Measurements from ENCODE around the gene CNOT6L. TPM values are rescaled to one million over a fixed set of nuclear protein-coding genes. Genes with fewer than 3 reads are reported as not detected.

The CNOT6L gene
- total and polyA plus RNA-seq, 2 of the 13 experiments (the other 11 are each of a cell fraction or from before 2014, with no cell fraction given) = 7.9 to 13.5 TPM

DNA sequence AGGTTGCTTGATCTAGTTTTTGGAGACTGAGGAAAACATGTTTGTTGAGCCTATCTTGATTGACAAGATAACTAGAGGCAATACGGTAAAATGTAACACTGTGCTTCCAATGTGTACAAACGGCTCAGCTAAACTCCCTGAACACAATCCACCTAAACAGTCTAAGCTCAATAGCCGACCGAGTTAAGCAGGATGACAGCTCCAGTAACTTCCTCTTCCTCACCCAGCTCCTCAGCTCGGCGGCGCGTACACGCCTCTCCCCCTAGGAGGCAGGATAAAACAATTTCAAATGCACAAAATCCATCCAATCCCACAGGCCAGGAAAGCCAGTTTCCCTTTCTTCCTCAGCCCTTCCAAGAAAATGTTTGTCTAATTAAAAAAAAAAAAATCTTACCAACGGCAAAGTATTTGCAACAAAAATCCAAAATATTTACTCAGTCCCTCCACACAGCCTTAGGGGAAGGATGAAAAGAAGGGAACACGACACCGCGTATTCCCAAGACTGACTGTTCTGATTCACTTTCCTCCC lies 1.0 kb downstream of the CNOT6L start (continued):
- no peak for TF ChIP-seq SRF (IDR thresholded peaks at IDR 0.05; ENCODE audit: low read depth, low read length)
- TF ChIP-seq, protein P1, sequence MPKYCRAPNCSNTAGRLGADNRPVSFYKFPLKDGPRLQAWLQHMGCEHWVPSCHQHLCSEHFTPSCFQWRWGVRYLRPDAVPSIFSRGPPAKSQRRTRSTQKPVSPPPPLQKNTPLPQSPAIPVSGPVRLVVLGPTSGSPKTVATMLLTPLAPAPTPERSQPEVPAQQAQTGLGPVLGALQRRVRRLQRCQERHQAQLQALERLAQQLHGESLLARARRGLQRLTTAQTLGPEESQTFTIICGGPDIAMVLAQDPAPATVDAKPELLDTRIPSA (CRISPR knock-in tag; IDR thresholded peaks at IDR 0.05; ENCODE audit: borderline replicate concordance) = no peak
- TF ChIP-seq ZNF766 (CRISPR knock-in tag; IDR thresholded peaks at IDR 0.05; ENCODE audit: borderline replicate concordance) = no peak
- no peak for TF ChIP-seq JUND (CRISPR knock-in tag; IDR thresholded peaks at IDR 0.05)
- TF ChIP-seq MAFF (IDR thresholded peaks at IDR 0.05; ENCODE audit: low read depth, low read length) = no peak
- peak; percentile 27; the same call in 1 of the 2 replicates for TF ChIP-seq ZNF772 (CRISPR knock-in tag; IDR thresholded peaks at IDR 0.05)
- TF ChIP-seq ZNF10 (CRISPR knock-in tag; IDR thresholded peaks at IDR 0.05; ENCODE audit: borderline replicate concordance, low read depth) = no peak
- no peak for TF ChIP-seq SATB2 (CRISPR knock-in tag; IDR thresholded peaks at IDR 0.05)
- TF ChIP-seq POGZ (CRISPR knock-in tag; IDR thresholded peaks at IDR 0.05) = no peak
- TF ChIP-seq SMC3 (IDR thresholded peaks at IDR 0.05; ENCODE audit: low read length) = peak; percentile 2; the same call in 1 of the 2 replicates
- no peak for TF ChIP-seq NFRKB (IDR thresholded peaks at IDR 0.05)
- TF ChIP-seq ZNF253 (CRISPR knock-in tag; IDR thresholded peaks at IDR 0.05; ENCODE audit: borderline replicate concordance) = no peak
- no peak for TF ChIP-seq TARDBP (CRISPR knock-in tag; IDR thresholded peaks at IDR 0.05)
- TF ChIP-seq, protein P2, sequence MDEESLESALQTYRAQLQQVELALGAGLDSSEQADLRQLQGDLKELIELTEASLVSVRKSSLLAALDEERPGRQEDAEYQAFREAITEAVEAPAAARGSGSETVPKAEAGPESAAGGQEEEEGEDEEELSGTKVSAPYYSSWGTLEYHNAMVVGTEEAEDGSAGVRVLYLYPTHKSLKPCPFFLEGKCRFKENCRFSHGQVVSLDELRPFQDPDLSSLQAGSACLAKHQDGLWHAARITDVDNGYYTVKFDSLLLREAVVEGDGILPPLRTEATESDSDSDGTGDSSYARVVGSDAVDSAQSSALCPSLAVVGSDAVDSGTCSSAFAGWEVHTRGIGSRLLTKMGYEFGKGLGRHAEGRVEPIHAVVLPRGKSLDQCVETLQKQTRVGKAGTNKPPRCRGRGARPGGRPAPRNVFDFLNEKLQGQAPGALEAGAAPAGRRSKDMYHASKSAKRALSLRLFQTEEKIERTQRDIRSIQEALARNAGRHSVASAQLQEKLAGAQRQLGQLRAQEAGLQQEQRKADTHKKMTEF (CRISPR knock-in tag; IDR thresholded peaks at IDR 0.05) = peak; percentile 12; the same call in 1 of the 2 replicates
- TF ChIP-seq, protein P3, sequence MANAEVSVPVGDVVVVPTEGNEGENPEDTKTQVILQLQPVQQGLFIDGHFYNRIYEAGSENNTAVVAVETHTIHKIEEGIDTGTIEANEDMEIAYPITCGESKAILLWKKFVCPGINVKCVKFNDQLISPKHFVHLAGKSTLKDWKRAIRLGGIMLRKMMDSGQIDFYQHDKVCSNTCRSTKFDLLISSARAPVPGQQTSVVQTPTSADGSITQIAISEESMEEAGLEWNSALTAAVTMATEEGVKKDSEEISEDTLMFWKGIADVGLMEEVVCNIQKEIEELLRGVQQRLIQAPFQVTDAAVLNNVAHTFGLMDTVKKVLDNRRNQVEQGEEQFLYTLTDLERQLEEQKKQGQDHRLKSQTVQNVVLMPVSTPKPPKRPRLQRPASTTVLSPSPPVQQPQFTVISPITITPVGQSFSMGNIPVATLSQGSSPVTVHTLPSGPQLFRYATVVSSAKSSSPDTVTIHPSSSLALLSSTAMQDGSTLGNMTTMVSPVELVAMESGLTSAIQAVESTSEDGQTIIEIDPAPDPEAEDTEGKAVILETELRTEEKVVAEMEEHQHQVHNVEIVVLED (CRISPR knock-in tag; IDR thresholded peaks at IDR 0.05; ENCODE audit: borderline replicate concordance) = peak; percentile 51
- no peak for TF ChIP-seq JDP2 (CRISPR knock-in tag; IDR thresholded peaks at IDR 0.05; ENCODE audit: borderline replicate concordance)
- TF ChIP-seq, protein P4, sequence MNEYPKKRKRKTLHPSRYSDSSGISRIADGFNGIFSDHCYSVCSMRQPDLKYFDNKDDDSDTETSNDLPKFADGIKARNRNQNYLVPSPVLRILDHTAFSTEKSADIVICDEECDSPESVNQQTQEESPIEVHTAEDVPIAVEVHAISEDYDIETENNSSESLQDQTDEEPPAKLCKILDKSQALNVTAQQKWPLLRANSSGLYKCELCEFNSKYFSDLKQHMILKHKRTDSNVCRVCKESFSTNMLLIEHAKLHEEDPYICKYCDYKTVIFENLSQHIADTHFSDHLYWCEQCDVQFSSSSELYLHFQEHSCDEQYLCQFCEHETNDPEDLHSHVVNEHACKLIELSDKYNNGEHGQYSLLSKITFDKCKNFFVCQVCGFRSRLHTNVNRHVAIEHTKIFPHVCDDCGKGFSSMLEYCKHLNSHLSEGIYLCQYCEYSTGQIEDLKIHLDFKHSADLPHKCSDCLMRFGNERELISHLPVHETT (CRISPR knock-in tag; conservative IDR thresholded peaks at IDR 0.05) = no peak
- TF ChIP-seq MLLT10 (CRISPR knock-in tag; IDR thresholded peaks at IDR 0.05) = no peak
- TF ChIP-seq, protein P5, sequence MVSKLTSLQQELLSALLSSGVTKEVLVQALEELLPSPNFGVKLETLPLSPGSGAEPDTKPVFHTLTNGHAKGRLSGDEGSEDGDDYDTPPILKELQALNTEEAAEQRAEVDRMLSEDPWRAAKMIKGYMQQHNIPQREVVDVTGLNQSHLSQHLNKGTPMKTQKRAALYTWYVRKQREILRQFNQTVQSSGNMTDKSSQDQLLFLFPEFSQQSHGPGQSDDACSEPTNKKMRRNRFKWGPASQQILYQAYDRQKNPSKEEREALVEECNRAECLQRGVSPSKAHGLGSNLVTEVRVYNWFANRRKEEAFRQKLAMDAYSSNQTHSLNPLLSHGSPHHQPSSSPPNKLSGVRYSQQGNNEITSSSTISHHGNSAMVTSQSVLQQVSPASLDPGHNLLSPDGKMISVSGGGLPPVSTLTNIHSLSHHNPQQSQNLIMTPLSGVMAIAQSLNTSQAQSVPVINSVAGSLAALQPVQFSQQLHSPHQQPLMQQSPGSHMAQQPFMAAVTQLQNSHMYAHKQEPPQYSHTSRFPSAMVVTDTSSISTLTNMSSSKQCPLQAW (CRISPR knock-in tag; IDR thresholded peaks at IDR 0.05) = peak; percentile 52
- TF ChIP-seq, protein P6, sequence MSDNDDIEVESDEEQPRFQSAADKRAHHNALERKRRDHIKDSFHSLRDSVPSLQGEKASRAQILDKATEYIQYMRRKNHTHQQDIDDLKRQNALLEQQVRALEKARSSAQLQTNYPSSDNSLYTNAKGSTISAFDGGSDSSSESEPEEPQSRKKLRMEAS (IDR thresholded peaks at IDR 0.05) = no peak
- no peak for TF ChIP-seq ZNF34 (CRISPR knock-in tag; IDR thresholded peaks at IDR 0.05; ENCODE audit: borderline replicate concordance)
- no peak for TF ChIP-seq CCAR2 (optimal IDR thresholded peaks at IDR 0.05; ENCODE audit: low read depth, low read length)
- TF ChIP-seq HNRNPL (IDR thresholded peaks at IDR 0.05; ENCODE audit: low read depth, low read length) = no peak
- no peak for TF ChIP-seq PAX8 (CRISPR knock-in tag; IDR thresholded peaks at IDR 0.05; ENCODE audit: borderline replicate concordance)
- TF ChIP-seq NR2F6 (IDR thresholded peaks at IDR 0.05) = no peak
- TF ChIP-seq NR2F6 (CRISPR knock-in tag; IDR thresholded peaks at IDR 0.05) = no peak
